SJCRH30 (cell line): ENCODE results near the gene SUMO2. TPM values are rescaled to one million over a fixed set of nuclear protein-coding genes. Genes with fewer than 3 reads are reported as not detected.
A peak's percentile ranks its signal among the peaks of the same experiment; 100 is the strongest.

Experiments
- DNase-seq, 2 experiments: peaks; one replicate each; pipeline ENCODE4 v3.0.0-alpha.2; 2015 to 2020
- H3K27ac ChIP-seq: fragments of 250-450 bp; sonication (Bioruptor Pico); 2 replicates; pipeline ENCODE4 v1.5.1; 2020; ENCODE audit warnings: mild to moderate bottlenecking, moderate library complexity
- H3K27me3 ChIP-seq: fragments of 250-450 bp; sonication (Bioruptor Pico); 2 replicates; pipeline ENCODE4 v1.5.1; 2020; ENCODE audit warnings: mild to moderate bottlenecking, moderate library complexity
- H3K36me3 ChIP-seq: fragments of 250-450 bp; sonication (Bioruptor Pico); 2 replicates; pipeline ENCODE4 v1.5.1; 2020; ENCODE audit warnings: mild to moderate bottlenecking, moderate library complexity
- H3K4me1 ChIP-seq: fragments of 250-450 bp; sonication (Bioruptor Pico); 2 replicates; pipeline ENCODE4 v1.5.1; 2020; ENCODE audit warnings: mild to moderate bottlenecking, moderate library complexity
- H3K4me3 ChIP-seq: fragments of 250-450 bp; sonication (Bioruptor Pico); 2 replicates; pipeline ENCODE4 v1.5.1; 2020; ENCODE audit warnings: mild to moderate bottlenecking, moderate library complexity
- H3K9me3 ChIP-seq: fragments of 250-450 bp; sonication (Bioruptor Pico); replicated peaks from 2 replicates; pipeline ENCODE4 v1.5.1; 2020; ENCODE audit warnings: mild to moderate bottlenecking, moderate library complexity
- total RNA-seq: library from RNA; depleted of rRNA; stranded (reverse); fragments of >200 nt; shearing (Covaris generic); gene quantifications from 2 replicates; pipeline ENCODE4 v1.2.3, GENCODE V29; 2014; rRNA removed

The SUMO2 gene
- total RNA-seq, 1 experiment from 2014 or later, result 433 TPM

DNA sequence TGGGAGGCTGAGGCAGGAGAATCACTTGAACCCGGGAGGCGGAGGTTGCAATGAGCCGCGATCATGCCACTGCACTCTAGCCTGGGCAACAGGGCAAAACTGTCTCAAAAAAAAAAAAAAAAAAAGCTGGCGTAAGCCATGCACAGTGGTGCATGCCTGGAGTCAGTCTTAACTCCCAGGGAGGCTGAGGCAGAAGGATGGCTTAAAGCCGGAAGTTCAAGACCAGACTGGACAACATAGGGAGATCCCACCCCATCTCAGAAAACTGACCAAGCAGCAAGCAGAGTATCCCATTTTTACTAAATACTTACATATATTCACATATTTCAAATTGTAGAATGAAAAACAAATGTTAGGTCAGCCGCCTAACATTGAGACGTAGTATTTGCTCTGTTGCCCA lies 55.8 kb downstream of the SUMO2 start:
- Histone ChIP-seq H3K27ac (no peak overlapping the region), H3K36me3 (no peaks in the 10 kb centered on the region), H3K4me3 (no peak overlapping the region), H3K27me3 (no peaks in the 10 kb centered on the region), H3K4me1 (no peaks in the 10 kb centered on the region), H3K9me3 (no peaks in the 10 kb centered on the region)
- DNase-seq, result no peak

DNA sequence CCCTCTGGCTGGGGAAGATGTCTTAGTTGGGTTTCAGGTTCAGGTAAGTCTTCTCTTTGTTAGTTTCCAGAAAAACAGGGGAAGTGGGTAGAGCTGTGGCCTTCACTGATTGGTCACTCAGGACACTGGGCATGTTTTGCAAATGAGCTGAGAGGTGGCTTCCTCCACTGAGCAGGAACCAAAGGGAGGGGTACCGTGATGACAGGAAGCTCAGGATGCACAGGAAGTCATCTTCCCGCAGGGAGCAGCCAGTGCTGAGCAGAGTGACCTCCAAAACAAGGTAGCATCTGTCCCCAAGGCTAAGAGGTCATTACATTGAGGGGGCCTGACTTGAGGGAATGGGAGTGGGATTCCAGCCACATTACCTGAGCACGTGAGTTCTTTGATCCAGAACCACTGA lies 56.8 kb downstream of the SUMO2 start:
- no peaks in the 10 kb centered on the region for H3K27me3 ChIP-seq
- no peak overlapping the region for H3K4me3 ChIP-seq
- no peak overlapping the region for H3K27ac ChIP-seq
- H3K36me3 ChIP-seq, result no peaks in the 10 kb centered on the region; the same call in 1 of the 2 replicates
- DNase-seq, result no peak
- H3K9me3 ChIP-seq, result no peaks in the 10 kb centered on the region
- no peaks in the 10 kb centered on the region for H3K4me1 ChIP-seq

DNA sequence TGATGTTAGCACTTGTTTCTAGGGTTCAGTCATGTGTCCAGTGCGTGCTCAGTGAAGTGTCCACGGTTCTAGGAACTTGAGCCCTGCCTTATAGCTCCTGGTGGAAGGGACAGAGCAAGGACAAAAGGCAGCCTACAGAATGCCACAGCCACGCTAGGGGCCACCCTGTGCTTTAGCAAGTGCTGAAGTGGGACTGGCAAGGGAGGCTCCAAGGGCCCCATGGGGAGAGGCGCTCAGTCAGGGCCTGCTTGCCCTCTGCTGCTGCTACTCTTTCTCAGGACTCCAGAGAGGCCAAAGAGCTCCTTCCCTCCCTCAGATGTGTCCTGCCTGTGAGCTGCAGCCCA lies 58.0 kb downstream of the SUMO2 start:
- Histone ChIP-seq H3K4me3 (no peak overlapping the region), H3K27me3 (no peaks in the 10 kb centered on the region), H3K27ac (no peak overlapping the region), H3K36me3 (no peaks in the 10 kb centered on the region; the same call in 1 of the 2 replicates), H3K4me1 (no peaks in the 10 kb centered on the region), H3K9me3 (no peaks in the 10 kb centered on the region)
- no peak for DNase-seq

- Histone ChIP-seq H3K4me1 (no peaks in the 10 kb centered on the region), H3K4me3 (no peak overlapping the region), H3K36me3 (no peaks in the 10 kb centered on the region; the same call in 1 of the 2 replicates), H3K9me3 (no peaks in the 10 kb centered on the region), H3K27ac (no peak overlapping the region), H3K27me3 (no peaks in the 10 kb centered on the region)
- DNase-seq, result peak in 1 of 2 experiments; percentile 47
These were observed 58.5 kb downstream of the SUMO2 start for GRCh38 chr17:75124041-75124818.

DNA sequence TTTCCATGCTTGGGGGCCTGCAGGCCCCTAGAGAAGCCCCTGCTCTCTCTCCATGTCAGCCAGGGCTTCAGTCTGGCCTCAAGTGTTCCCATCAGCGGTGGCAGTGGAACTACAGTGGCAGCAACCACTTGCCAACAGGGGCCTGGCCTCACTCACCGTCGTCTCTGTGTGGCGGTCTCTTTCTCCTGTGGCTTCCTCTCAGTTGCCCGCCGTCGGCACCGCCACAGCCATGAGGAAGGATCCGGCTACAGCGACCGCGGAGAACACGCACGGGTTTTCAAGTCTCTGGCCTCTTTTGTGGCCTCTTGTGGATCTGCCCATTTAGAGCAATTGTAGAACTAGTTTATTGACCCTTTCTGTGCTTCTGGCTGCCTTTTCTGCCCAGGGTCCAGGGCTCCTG lies 64.5 kb downstream of the SUMO2 start:
- no peaks in the 10 kb centered on the region for H3K4me1 ChIP-seq
- H3K9me3 ChIP-seq, result no peaks in the 10 kb centered on the region
- H3K27me3 ChIP-seq, result no peaks in the 10 kb centered on the region
- H3K4me3 ChIP-seq, result no peak overlapping the region
- H3K27ac ChIP-seq, result no peak overlapping the region
- H3K36me3 ChIP-seq, result no peaks in the 10 kb centered on the region; the same call in 1 of the 2 replicates
- no peak for DNase-seq

GRCh38 chr17:75116737-75117136 lies 66.0 kb downstream of the SUMO2 start:
- H3K36me3 ChIP-seq, result no peaks in the 10 kb centered on the region; the same call in 1 of the 2 replicates
- H3K4me1 ChIP-seq, result no peaks in the 10 kb centered on the region
- DNase-seq, result no peak
- no peaks in the 10 kb centered on the region for H3K9me3 ChIP-seq
- H3K27me3 ChIP-seq, result no peaks in the 10 kb centered on the region
- H3K4me3 ChIP-seq, result no peak overlapping the region
- no peak overlapping the region for H3K27ac ChIP-seq

Other genes starting within 250 kb of the SUMO2 start
- gene OTOP3, start 247.1 kb downstream of the SUMO2 start, total RNA-seq, result not detected in 2 replicates
- gene HID1, start 210.2 kb downstream of the SUMO2 start, total RNA-seq, result 0.71 and 1.7 TPM in 2 replicates
- gene CDR2L, start 195.3 kb downstream of the SUMO2 start, total RNA-seq, result 10.9 and 11.3 TPM in 2 replicates
- 39.6 and 39.8 TPM in 2 replicates for gene MRPL58, start 170.3 kb downstream of the SUMO2 start, total RNA-seq
- 337 and 350 TPM in 2 replicates for gene ATP5PD, start 136.0 kb downstream of the SUMO2 start, total RNA-seq
- gene KCTD2, start 135.7 kb downstream of the SUMO2 start, total RNA-seq, result 34.4 and 34.5 TPM in 2 replicates
- gene SLC16A5, start 95.0 kb downstream of the SUMO2 start, total RNA-seq, result 0.04 TPM in 1 of 2 replicates, not detected in the other
- 9.6 and 10.9 TPM in 2 replicates for gene ARMC7, start 73.0 kb downstream of the SUMO2 start, total RNA-seq
- 34.5 and 36.0 TPM in 2 replicates for gene NT5C, start 51.2 kb downstream of the SUMO2 start, total RNA-seq
- gene JPT1, start 28.4 kb downstream of the SUMO2 start, total RNA-seq, result 313 and 320 TPM in 2 replicates
- 95.4 and 103 TPM in 2 replicates for gene NUP85, start 22.7 kb upstream of the SUMO2 start, total RNA-seq
- 21.8 and 26.6 TPM in 2 replicates for gene GGA3, start 78.6 kb upstream of the SUMO2 start, total RNA-seq
- gene MRPS7, start 78.9 kb upstream of the SUMO2 start, total RNA-seq, result 123 and 142 TPM in 2 replicates
- 4.4 and 5.2 TPM in 2 replicates for gene MIF4GD, start 88.3 kb upstream of the SUMO2 start, total RNA-seq
- gene SLC25A19, start 106.5 kb upstream of the SUMO2 start, total RNA-seq, result 16.2 and 18.7 TPM in 2 replicates
- gene GRB2, start 222.7 kb upstream of the SUMO2 start, total RNA-seq, result 91.8 and 92.9 TPM in 2 replicates